ENCODE data around the gene MTO1.

DNA sequence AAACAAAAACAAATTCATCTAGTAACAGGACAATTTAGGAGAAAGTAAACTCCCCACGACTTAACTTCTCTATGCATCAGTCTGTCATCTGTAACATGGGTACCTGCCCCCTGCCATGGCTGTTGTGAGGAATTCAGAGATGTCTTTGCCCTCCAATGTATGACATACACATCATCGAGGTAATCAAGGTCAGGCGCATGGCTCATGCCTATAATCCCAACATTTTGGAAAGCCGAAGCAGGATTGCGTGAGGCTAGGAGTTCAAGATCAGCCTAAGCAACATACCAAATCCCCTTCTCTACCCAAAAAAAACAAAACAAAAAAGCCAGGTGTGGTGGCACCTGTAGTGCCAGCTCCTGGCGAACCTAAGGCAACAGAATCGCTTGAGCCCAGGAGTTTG is 50.3 kb downstream of the MTO1 start:
- TF ChIP-seq, protein P1, sequence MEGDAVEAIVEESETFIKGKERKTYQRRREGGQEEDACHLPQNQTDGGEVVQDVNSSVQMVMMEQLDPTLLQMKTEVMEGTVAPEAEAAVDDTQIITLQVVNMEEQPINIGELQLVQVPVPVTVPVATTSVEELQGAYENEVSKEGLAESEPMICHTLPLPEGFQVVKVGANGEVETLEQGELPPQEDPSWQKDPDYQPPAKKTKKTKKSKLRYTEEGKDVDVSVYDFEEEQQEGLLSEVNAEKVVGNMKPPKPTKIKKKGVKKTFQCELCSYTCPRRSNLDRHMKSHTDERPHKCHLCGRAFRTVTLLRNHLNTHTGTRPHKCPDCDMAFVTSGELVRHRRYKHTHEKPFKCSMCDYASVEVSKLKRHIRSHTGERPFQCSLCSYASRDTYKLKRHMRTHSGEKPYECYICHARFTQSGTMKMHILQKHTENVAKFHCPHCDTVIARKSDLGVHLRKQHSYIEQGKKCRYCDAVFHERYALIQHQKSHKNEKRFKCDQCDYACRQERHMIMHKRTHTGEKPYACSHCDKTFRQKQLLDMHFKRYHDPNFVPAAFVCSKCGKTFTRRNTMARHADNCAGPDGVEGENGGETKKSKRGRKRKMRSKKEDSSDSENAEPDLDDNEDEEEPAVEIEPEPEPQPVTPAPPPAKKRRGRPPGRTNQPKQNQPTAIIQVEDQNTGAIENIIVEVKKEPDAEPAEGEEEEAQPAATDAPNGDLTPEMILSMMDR (tag by site-specific recombination; IDR thresholded peaks at IDR 0.05), result no peak
- TF ChIP-seq, protein P2, sequence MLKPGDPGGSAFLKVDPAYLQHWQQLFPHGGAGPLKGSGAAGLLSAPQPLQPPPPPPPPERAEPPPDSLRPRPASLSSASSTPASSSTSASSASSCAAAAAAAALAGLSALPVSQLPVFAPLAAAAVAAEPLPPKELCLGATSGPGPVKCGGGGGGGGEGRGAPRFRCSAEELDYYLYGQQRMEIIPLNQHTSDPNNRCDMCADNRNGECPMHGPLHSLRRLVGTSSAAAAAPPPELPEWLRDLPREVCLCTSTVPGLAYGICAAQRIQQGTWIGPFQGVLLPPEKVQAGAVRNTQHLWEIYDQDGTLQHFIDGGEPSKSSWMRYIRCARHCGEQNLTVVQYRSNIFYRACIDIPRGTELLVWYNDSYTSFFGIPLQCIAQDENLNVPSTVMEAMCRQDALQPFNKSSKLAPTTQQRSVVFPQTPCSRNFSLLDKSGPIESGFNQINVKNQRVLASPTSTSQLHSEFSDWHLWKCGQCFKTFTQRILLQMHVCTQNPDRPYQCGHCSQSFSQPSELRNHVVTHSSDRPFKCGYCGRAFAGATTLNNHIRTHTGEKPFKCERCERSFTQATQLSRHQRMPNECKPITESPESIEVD (tag by site-specific recombination; IDR thresholded peaks at IDR 0.05), result no peak
- no peak for TF ChIP-seq ZBTB7A (tag by site-specific recombination; IDR thresholded peaks at IDR 0.05; ENCODE audit: low read depth)
- TF ChIP-seq ZNF792 (tag by site-specific recombination; IDR thresholded peaks at IDR 0.05), result no peak
- TF ChIP-seq TCF7L2 (IDR thresholded peaks at IDR 0.05; ENCODE audit: borderline replicate concordance, low read depth, low read length), result no peak
- no peak for TF ChIP-seq ZNF514 (tag by site-specific recombination; IDR thresholded peaks at IDR 0.05)
- no peak for TF ChIP-seq ZNF146 (tag by site-specific recombination; IDR thresholded peaks at IDR 0.05)
- TF ChIP-seq, protein P3, sequence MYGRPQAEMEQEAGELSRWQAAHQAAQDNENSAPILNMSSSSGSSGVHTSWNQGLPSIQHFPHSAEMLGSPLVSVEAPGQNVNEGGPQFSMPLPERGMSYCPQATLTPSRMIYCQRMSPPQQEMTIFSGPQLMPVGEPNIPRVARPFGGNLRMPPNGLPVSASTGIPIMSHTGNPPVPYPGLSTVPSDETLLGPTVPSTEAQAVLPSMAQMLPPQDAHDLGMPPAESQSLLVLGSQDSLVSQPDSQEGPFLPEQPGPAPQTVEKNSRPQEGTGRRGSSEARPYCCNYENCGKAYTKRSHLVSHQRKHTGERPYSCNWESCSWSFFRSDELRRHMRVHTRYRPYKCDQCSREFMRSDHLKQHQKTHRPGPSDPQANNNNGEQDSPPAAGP (tag by site-specific recombination; IDR thresholded peaks at IDR 0.05), result no peak
- no peak for TF ChIP-seq ZNF274 (IDR thresholded peaks at IDR 0.05; ENCODE audit: low read length)
- TF ChIP-seq ZNF274 (tag by site-specific recombination; IDR thresholded peaks at IDR 0.05; ENCODE audit: borderline replicate concordance), result no peak
- TF ChIP-seq BCL11A (tag by site-specific recombination; IDR thresholded peaks at IDR 0.05; ENCODE audit: low read depth), result no peak

All from HEK293 (cell line).